Islet precursor cell (in vitro differentiated cells): Measurements from ENCODE around the gene NCCRP1.

Experiments
- DNase-seq: peaks from one replicate; pipeline ENCODE4 v3.0.0-alpha.2; 2018

The NCCRP1 gene

GRCh38 chr19:39166571-39167391 is 30.0 kb upstream of the NCCRP1 start:
- peak; percentile 65 for DNase-seq

- DNase-seq, result peak; percentile 87
These were observed 29.1 kb upstream of the NCCRP1 start for GRCh38 chr19:39167461-39168257.

- DNase-seq, result no peak
These were observed 28.3 kb upstream of the NCCRP1 start for GRCh38 chr19:39168258-39169142.

GRCh38 chr19:39169143-39169810 is 27.5 kb upstream of the NCCRP1 start:
- DNase-seq, result no peak

- DNase-seq, result no peak
These were observed 26.2 kb upstream of the NCCRP1 start for GRCh38 chr19:39170386-39171231.

GRCh38 chr19:39171479-39172465 is 25.0 kb upstream of the NCCRP1 start:
- no peak for DNase-seq

DNA sequence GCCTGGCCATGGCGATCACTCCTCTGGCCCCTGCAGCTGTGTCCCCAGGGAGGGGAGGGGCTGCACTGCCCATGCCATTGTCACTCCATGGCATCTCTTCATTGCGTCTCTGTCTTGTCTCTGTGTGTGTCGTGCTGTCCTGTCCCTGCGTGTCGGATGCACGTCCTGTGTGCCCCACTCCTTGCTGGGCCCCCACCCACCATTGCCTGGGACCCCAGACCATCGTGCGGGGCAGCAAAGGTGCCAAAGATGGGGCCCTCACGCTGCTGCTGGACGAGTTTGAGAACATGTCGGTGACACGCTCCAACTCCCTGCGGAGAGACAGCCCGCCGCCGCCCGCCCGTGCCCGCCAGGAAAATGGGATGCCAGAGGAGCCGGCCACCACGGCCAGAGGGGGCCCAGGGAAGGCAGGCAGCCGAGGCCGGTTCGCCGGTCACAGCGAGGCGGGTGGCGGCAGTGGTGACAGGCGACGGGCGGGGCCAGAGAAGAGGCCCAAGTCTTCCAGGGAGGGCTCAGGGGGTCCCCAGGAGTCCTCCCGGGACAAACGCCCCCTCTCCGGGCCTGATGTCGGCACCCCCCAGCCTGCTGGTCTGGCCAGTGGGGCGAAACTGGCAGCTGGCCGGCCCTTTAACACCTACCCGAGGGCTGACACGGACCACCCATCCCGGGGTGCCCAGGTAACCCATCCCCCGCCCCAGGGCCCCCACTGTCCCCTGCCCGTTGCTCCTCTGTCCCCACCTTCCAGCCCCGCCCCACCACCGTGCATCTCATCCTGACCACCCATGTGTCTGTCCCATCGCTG is 23.9 kb upstream of the NCCRP1 start:
- no peak for DNase-seq

DNA sequence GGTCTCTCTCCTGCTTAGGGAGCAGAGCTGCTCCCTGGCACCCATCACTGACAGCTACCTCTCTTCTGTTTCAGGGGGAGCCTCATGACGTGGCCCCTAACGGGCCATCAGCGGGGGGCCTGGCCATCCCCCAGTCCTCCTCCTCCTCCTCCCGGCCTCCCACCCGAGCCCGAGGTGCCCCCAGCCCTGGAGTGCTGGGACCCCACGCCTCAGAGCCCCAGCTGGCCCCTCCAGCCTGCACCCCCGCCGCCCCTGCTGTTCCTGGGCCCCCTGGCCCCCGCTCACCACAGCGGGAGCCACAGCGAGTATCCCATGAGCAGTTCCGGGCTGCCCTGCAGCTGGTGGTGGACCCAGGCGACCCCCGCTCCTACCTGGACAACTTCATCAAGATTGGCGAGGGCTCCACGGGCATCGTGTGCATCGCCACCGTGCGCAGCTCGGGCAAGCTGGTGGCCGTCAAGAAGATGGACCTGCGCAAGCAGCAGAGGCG is 23.2 kb upstream of the NCCRP1 start:
- DNase-seq, result no peak

GRCh38 chr19:39174142-39174541 is 22.6 kb upstream of the NCCRP1 start:
- no peak for DNase-seq

GRCh38 chr19:39174558-39175544 is 21.9 kb upstream of the NCCRP1 start:
- DNase-seq, result no peak

DNA sequence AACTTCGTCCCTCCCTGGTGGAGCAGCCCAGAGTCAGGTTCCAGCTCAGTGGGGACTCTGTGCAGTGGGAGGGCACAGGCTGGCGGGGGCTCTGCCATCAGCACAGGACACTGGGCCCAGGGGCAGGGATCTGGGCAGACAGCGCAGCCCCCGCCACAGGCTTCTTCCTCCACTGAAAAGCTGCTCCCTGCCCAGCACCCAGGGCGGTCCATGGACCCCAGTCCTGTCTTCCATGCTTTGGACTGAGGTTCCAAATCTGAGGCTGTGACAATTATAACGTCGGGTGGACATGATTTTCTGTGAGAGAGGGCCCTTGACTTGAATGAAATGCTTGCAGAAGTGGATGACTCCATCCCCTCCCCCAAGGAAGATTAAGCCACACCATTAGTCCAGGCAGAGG is 21.2 kb upstream of the NCCRP1 start:
- DNase-seq, result no peak

- DNase-seq, result no peak
These were observed 19.6 kb upstream of the NCCRP1 start for GRCh38 chr19:39177110-39177699.

DNA sequence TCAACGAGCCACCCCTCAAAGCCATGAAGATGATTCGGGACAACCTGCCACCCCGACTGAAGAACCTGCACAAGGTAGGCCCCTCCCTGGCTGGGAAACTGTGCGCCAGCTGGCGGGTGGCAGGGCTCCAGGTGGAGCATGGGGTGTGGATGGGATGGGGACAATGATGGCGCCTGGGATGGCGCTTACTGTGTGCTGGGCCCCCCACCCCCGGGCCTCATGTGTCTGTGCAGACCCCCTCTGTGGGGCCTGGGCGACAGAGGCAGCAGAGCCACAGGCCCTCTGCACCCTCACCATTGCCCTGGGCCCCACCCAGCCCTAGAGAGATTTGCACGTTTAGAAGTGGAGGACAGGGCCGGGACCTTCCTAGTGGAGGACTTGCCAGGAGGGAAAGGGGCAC is 19.0 kb upstream of the NCCRP1 start:
- no peak for DNase-seq

DNA sequence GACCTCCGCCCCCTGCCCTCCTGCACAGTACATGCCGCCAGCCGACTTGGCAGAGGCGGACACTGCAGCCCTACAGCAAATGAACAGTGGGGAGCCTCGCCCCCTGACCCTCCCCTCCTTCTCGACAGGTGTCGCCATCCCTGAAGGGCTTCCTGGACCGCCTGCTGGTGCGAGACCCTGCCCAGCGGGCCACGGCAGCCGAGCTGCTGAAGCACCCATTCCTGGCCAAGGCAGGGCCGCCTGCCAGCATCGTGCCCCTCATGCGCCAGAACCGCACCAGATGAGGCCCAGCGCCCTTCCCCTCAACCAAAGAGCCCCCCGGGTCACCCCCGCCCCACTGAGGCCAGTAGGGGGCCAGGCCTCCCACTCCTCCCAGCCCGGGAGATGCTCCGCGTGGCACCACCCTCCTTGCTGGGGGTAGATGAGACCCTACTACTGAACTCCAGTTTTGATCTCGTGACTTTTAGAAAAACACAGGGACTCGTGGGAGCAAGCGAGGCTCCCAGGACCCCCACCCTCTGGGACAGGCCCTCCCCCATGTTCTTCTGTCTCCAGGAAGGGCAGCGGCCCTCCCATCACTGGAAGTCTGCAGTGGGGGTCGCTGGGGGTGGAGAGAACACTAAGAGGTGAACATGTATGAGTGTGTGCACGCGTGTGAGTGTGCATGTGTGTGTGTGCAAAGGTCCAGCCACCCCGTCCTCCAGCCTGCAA is 18.3 kb upstream of the NCCRP1 start:
- DNase-seq, result no peak

- DNase-seq, result no peak
These were observed 17.0 kb upstream of the NCCRP1 start for GRCh38 chr19:39179754-39180153.

- DNase-seq, result no peak
These were observed 16.0 kb upstream of the NCCRP1 start for GRCh38 chr19:39180749-39181148.
